Psoas muscle (tissue), 8 donors: Measurements from ENCODE around the gene PRMT7. TPM values are rescaled to one million over a fixed set of nuclear protein-coding genes. Genes with fewer than 3 reads are reported as not detected.

Source experiments
- ATAC-seq, 4 donors: fragments of 200-7000 bp; cut with Tn5 transposase; one replicate each; pipeline ENCODE4 v1.9.1; 2020; ENCODE audit warnings: moderate library complexity in 3 of 4, mild to moderate bottlenecking in 2 of 4
- DNase-seq, 2 donors: peaks; one replicate each; pipeline ENCODE4 v3.0.0-alpha.2; 2020
- H3K27ac ChIP-seq: fragments of 200-600 bp; one replicate; pipeline ENCODE4 v1.8.0; 2022
- H3K27me3 ChIP-seq, 3 donors: fragments of 200-600 bp in 1 of 3; one replicate each; pipeline versions ENCODE4 v1.6.1 to v1.8.0; 2013 to 2022; ENCODE audit warnings: low read length in 2 of 3, mild to moderate bottlenecking in 2 of 3, moderate library complexity in 1 of 3; ENCODE audit not compliant: insufficient read depth in 3 of 3
- H3K36me3 ChIP-seq, 2 donors: fragments of 200-600 bp in 1 of 2; one replicate each; pipeline versions ENCODE4 v1.6.1 to v1.8.0; 2013 to 2022; ENCODE audit warnings: low read depth in 1 of 2, mild to moderate bottlenecking in 1 of 2, moderate library complexity in 1 of 2; ENCODE audit not compliant: insufficient read depth in 1 of 2
- H3K4me1 ChIP-seq: fragments of 200-600 bp; one replicate; pipeline ENCODE4 v1.8.0; 2022
- H3K4me3 ChIP-seq: fragments of 200-600 bp; one replicate; pipeline ENCODE4 v1.8.0; 2022; ENCODE audit warnings: mild to moderate bottlenecking
- H3K9me3 ChIP-seq: fragments of 200-600 bp; one replicate; pipeline ENCODE4 v1.8.0; 2022
- CTCF ChIP-seq: fragments of 200-600 bp; IDR thresholded peaks from one replicate; pipeline ENCODE4 v1.8.0; 2022; ENCODE audit warnings: antibody characterized with exemption
- WGBS, 3 donors: extraction: QIAGEN DNeasy Blood & Tissue Kit; methylation state at CpG; one replicate each; pipeline versions ENCODE4 v1.1.6 to v1.1.7; 2013; 5-methylcytosine and 5-hydroxymethylcytosine counted together
- intact Hi-C, 2 donors: fragments of 100-400 bp; cut with DNase I; formaldehyde crosslinking; loops; one replicate each; pipeline versions ENCODE4 v1.11.0 to v1.14.2; 2022
- polyA plus RNA-seq, 3 donors: library from polyadenylated mRNA; stranded (reverse); fragments of 200-250 nt; gene quantifications; one replicate each; pipeline ENCODE4 v1.2.3, GENCODE V29; 2013
- total RNA-seq, 4 donors: library from RNA; stranded (reverse); fragmentation: NEBNext Ultra II Directional in 2 of 4; extraction: Animal tissue kit (Norgen Biotek cat#: 25700) in 2 of 4; gene quantifications; one replicate each; pipeline versions ENCODE4 v1.2.1 to v1.2.4, GENCODE V29; 2021 to 2023
- donor health status: healthy with polysubstance abuse.
- donor health status: DM: no; HTN: no; CAD: no; lungs with moderate emphysema.
- donor health status: Bipolar disorder and iron deficiency.
- donor health status: healthy.
- donor health status: DM: yes; HTN: yes; CAD: no.
- donor health status: DM: no; HTN: no; CAD: no.
- donor health status: DM: no; HTN: no; CAD: no.
- donor health status: DM: yes; HTN: yes; CAD: no.

The PRMT7 gene
- total and polyA plus RNA-seq, 7 donors: 18.9 to 45.1 (median 26.0) TPM

GRCh38 chr16:68324336-68324735 lies 13.5 kb downstream of the PRMT7 start:
- intact Hi-C loops: no loop called here
- no peak for TF ChIP-seq CTCF
- H3K36me3 ChIP-seq: peaks cover 9 to 78% of the 10 kb centered on the region in 2 donors
- H3K4me3 ChIP-seq: no peak overlapping the region
- H3K27me3 ChIP-seq: no peaks in the 10 kb centered on the region
- no peak overlapping the region for H3K27ac ChIP-seq
- H3K9me3 ChIP-seq: no peaks in the 10 kb centered on the region
- 91 to 95% (median 93%) methylated on average over 5 of the region's 5 CpGs for WGBS, 3 donors
- DNase-seq: no peak
- ATAC-seq: no peak
- H3K4me1 ChIP-seq: no peaks in the 10 kb centered on the region

- Histone ChIP-seq H3K4me3 (no peak overlapping the region), H3K4me1 (no peaks in the 10 kb centered on the region), H3K9me3 (no peaks in the 10 kb centered on the region), H3K27ac (no peak overlapping the region), H3K36me3 (peaks cover 9 to 80% of the 10 kb centered on the region in 2 donors), H3K27me3 (no peaks in the 10 kb centered on the region)
- ATAC-seq (no peak), DNase-seq (no peak)
- intact Hi-C loops: loop anchor here in 1 of 2 donors (5.0 kb wide), 1 partner anchor 63 kb away; the partner anchor contains the start of gene SLC7A6
- WGBS, 3 donors: 89 to 93% (median 89%) methylated on average over 8 of the region's 8 CpGs
- no peak for TF ChIP-seq CTCF
These were observed 14.1 kb downstream of the PRMT7 start for GRCh38 chr16:68324780-68325357.

GRCh38 chr16:68328151-68328859 lies 17.5 kb downstream of the PRMT7 start:
- Histone ChIP-seq H3K27me3 (no peaks in the 10 kb centered on the region), H3K27ac (no peak overlapping the region), H3K4me3 (no peak overlapping the region), H3K9me3 (no peaks in the 10 kb centered on the region), H3K4me1 (peaks cover 12% of the 10 kb centered on the region), H3K36me3 (peaks cover 9 to 81% of the 10 kb centered on the region in 2 donors)
- ATAC-seq (peak; percentile 95 to 97 (median 96)), DNase-seq (peak; percentile 71 to 87)
- 39 to 41% (median 40%) methylated on average over 13 of the region's 13 CpGs for WGBS, 3 donors
- intact Hi-C loops: loop anchor here (1.0 to 5.0 kb wide), 4 partner anchors 66 to 88 kb away; partner anchors contain the start of gene SLC7A6 (in 1 of the 2)
- TF ChIP-seq CTCF: peak; percentile 96

- ATAC-seq (no peak), DNase-seq (no peak)
- H3K36me3 ChIP-seq: peaks cover 9 to 77% of the 10 kb centered on the region in 2 donors
- intact Hi-C loops: loop anchor here (1.0 to 5.0 kb wide), 4 partner anchors 67 to 89 kb away; partner anchors contain the start of gene SLC7A6 (in 1 of the 2)
- no peak for TF ChIP-seq CTCF
- H3K9me3 ChIP-seq: no peaks in the 10 kb centered on the region
- H3K4me3 ChIP-seq: no peak overlapping the region
- H3K27me3 ChIP-seq: no peaks in the 10 kb centered on the region
- WGBS, 3 donors: 41 to 54% (median 44%) methylated on average over 3 of the region's 3 CpGs
- no peak overlapping the region for H3K27ac ChIP-seq
- peaks cover 19% of the 10 kb centered on the region for H3K4me1 ChIP-seq
These were observed 18.1 kb downstream of the PRMT7 start for GRCh38 chr16:68328860-68329390.
